HG03575 (cell line): Measurements from ENCODE around the gene SLCO2A1.

Source experiments
- ATAC-seq: cut with Tn5 transposase; IDR thresholded peaks from one replicate; pipeline ENCODE4 v1.9.1; 2021; ENCODE audit not compliant: unreplicated experiment, insufficient number of reproducible peaks, low FRiP score; ENCODE audit errors: extremely low read depth

The SLCO2A1 gene

DNA sequence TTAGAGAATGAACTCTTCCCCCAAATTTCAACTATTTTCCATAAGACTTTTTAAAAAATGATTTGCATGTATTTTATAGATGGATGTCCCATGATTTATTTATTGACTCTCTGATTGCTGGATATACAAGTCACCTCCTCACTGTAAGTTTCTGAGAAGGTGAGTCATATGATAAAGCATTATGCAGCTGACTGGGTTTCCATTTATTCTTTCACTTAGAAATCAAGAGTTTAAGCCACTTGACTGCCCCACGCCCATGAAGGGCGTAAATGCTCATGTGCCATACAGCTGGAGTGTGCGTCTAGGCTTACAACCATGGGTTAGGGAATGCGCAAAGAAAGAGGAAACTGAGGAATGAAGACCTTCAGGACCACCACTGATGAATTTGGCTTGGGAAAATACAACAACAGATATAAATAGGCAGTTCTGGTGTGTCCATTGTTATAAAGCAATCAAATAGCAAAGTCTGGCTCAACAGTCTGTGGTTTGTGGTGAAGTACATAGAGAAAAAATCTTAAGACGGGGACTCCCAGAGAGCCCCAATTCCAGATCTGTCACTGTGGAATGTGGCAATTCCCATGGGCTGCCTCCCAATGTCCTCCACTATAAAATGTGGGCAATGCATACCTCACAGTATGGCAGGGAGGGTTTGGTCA is 20.3 kb downstream of the SLCO2A1 start:
- ATAC-seq, result no peak

DNA sequence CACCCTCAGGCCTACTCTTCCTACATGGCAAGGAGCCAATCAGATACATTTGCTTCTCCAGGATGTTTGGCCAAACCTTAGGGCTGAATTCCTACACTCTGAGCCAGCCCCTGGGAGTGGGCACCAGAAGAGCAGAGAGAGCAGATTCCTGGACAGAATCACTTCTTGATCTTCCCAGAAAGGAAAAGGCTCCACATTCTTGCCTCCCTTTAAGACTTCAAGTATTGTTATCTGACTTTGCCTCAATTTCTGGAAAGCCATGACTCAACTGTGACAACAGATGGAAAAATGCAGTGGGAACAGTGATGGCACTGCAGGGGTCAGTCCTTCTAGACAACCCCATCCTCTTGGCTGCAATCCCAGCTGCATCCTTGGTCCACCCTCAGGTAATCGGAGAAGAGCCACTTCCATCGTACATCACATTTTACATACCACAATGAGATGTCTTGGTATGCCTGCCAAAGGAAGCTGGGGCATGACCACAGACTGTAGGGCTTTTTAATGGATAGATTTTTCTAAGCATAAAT is 21.0 kb downstream of the SLCO2A1 start:
- no peak for ATAC-seq

DNA sequence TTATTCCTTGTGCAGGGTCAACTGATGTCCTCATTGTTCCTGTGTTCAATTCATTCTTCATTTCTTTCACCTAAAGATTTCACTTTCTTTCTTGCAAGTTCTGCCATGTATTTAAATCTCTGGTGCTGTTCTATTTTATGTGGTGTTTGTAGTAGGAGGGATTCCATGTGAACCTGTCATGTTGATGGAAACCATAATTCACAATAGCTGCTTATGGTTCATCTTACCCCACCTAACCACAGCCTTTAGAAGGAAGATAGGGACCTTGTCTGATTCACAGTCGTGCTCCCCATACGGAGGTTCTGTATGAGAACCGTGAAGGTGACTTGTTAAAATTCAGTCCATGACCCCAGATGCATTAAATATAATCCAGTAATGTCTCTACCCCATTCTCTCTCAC is 21.9 kb downstream of the SLCO2A1 start:
- ATAC-seq, result no peak

DNA sequence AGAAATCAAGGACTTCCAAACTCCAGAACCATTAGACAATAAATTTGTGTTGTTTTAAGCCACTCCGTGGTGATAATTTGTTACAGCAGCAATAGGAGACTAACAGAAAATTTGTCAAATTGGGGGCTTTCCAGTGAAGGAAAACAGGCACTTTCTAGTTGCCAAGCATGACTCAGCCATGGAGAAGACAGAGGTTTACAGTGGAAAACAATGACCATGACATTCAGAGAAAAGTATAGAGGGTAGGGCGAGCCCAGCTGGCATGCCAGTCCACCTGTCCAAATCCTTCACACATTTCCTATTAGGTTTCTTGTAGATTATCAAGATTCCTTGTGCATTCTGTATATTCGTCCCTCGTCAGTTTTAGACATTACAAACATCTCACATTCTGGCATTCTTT is 24.9 kb downstream of the SLCO2A1 start:
- ATAC-seq, result no peak

DNA sequence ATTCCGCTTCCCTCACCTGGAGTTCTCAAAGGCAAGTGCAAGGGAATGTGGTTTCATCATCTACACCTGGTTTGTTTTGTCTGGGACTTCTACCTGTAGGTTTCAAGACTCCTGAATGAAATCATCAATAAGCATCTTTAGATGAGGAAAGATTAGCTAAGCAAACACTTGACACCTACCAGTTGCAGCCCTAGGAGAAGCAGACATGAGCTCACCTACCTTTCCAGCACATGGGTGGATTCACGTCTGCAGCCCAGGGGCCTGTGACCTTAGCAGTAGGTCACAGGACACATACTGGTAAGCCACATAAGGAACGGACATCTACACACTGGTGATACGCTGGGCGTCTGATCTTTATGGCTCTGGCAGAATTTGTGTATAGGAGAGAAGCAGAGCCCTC is 26.7 kb downstream of the SLCO2A1 start:
- no peak for ATAC-seq

DNA sequence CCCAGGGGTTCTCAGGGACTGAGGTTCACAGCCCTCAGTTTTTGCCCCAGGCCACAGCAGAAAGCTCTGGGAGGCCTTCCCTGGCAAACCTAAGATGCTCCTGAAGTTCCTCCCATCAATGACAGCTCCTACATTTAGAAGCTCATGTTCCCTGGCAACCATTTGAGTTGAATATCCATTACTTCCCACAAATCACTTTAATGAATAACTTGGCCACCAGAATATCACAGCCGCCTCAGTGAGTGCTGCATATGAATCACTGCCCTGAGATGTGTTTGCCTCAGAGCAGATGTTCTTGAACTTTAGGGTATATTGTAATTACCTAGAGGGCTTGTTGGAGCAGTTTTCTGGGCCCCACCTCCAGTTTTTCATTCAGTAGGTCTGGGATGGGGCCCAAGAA is 27.4 kb downstream of the SLCO2A1 start:
- no peak for ATAC-seq

DNA sequence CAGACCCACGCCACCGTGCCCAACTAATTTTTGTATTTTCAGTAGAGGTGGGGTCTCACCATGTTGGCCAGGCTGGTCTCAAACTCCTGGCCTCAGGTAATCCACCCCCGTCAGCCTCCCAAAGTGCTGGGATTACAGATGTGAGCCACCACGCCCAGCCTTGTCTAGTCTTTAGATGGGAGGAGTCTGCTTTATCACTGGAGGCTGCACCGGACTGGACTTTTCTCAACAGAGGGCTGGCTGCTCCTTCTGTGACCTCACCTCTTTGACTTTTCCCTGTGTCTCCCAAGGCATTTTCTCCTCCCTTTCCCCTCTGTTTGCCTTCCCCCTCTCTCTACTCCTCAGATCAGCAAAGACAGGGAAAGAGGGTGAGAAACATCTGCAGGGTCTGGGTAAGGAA is 28.5 kb downstream of the SLCO2A1 start:
- ATAC-seq, result no peak

DNA sequence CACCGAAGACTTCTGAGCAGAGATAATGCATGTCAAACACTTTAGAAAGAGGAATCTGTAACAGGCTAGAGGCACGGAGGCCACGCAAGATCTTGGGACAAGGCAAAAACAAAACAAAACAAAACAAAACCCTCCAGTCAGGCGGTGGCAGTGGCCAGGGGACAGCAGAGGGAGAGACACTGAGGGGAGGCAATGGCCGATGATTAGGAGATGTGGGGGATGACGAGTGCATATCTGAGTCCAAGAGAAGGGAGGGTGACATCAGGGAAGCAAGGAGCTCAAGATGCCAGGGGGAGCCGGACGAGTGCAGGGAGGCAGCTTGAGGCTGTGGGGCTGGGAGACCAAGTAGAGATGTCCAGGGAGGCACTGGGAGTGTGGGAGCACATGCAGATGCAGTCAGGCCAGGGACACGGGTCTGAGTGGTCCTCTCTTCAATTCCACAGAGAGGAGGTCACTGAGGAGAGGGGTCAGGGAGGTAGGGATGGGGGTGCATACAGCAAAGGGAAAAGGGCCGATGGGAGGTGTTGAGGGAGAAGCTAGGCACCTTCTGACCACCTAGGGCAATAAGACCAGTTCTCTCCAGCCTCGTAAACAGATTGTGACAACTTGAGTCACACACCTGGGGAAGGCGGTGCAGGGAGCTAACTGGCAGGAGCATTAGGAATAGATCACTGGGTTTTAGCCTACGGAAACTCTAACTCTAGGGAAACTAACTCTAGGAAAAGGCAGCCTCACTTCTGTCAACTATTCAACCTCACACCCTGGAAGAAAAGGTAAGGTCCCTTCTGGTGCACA is 29.6 kb downstream of the SLCO2A1 start:
- no peak for ATAC-seq

DNA sequence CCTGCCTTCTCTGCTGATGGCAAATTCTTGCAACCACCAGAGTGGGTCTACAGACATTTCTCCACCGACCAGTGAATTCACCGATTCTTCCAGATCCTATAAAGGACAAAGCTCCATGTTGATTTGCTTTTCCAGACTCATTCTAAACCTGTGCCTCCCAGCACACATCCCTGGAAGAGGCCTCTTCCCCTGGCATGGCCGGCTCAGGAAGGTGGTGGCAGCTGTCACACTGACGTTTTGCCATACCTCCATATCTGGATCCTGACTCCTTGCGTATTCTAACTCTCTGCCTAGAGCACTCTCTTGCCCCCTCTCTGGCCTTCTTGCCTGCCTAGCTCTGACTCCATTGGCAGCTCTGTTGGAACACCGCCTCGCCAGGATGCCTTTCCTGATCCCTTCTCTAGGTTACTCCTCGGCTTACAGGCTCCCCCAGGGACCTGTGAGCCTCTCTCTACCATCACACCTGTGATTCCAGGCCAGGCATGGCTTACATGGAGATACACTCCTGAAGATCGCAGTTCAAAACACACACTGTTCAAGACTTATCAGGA is 31.0 kb downstream of the SLCO2A1 start:
- no peak for ATAC-seq

DNA sequence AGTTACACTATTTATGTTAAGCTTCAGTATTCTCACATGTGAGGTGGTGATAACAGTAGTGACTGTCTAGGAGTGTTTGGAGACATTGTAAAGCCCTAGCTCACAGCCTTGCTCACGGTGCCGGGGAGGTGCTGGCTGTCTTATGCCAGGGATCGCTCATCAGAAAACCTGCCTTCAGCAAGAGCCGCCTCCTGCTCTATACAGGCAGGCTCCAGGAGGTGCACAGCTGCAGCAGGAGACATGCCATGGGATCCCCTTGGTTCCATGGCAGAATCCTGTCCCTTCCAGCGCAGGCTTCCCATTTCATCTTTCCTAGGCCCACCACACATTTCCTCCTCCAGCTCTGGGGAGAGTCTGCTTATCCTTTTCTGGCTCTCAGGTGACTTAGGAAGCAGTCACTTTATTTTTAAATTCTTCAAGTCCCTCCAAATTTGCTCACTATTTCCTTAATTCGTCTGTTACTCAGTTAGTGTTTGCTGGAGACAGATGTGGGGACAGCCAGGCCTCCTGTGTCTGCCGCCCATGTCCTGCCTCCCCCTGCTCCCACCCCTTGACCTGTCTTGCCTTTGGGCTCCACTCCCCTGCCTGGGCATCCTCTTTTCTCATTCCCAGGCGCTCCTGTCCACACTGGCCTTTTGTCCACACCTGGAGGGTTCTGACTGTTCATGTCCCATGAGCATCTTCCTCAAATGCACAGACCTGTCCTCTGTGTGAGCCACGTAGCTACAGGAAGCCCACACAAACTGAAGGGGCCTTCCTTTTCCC is 31.7 kb downstream of the SLCO2A1 start:
- ATAC-seq, result no peak

DNA sequence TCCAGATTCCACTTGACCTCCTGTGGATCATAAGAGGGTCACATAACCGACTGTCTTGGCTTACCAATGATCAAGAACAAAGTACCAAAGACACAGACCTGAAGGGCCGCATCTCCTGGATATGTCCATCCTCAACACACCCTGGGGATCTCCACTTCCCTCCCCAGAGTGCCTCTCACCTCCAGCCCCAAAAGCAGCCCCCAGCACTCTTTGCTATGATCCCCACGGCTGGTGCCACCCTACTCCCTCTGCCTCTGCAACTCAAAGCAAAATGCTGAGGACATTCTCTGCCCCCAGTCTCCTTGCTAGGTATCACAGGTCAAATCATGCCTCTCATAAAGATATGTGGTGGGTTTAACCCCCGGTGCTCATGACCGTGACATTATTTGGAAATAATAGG is 32.7 kb downstream of the SLCO2A1 start:
- ATAC-seq, result no peak

DNA sequence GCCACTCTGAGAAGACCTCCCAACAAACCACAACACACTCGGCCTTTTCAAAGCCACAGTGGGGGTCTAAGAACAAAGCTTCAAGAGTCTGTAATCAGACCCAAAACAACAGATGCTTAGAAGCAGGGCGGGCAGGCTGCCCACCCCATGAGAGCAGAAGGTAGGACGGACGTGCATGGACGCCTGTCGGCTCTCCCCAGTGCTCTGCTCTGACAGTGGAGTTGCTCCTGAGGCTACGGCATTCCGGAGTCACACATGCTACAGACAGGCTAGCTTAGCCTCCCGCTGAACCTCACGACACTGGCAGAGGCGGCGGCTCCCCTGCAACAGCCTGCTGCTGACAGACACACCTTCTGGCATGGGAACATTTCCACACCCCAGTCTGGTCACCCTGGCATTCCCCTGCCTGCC is 33.5 kb downstream of the SLCO2A1 start:
- no peak for ATAC-seq

DNA sequence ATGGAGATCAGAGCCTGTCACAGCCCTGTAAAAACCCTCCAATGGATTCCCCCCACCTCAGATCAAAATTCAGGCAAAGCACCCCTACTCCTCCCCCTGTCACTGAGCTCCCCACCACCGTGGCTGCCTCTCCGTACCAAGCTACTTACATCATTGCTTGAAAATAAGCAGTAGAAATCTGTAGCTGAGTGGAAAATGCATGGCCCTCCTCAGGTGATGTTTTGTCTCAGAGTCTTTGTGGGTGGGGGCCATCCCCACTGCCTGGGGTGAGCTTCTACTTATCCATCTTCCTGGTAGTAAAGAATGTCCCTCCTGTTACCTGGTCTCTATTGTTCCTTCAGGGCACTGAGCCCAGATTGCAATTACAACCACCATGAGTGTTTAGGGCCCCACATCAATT is 34.5 kb downstream of the SLCO2A1 start:
- ATAC-seq, result no peak

DNA sequence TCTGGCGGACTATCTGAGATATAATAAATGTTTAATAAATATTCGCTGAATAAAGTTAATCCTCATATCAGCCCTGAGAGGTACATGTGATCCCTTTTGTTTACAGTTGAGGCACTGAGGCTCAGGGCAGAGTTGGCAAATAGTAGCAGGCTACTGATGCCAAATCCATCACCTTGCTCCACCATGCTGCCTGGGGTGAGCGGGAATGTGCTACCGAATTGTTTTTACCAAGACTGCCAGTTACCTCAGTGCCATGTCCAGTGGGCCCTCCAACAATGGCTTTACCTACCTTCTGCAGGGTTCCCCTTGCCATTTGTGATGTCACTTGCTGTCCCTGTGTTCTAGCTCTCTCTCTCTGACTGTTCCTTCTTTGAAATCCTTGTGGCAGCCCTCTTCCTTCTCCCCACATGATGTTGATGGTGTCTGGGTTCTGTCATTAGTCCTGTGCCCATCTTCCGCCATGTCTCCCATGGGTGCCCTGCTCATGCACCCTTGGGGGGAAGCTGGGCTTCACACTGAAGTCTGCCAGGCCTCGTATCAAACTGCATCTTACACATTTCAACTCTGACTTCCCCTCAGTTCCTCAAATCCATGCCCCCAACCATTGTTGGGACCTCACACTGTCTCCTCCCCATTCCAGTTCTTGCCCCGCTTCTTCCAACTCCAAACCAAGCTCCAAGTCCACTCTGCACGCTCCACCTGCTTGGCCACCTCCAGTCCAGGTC is 35.4 kb downstream of the SLCO2A1 start:
- ATAC-seq, result no peak

DNA sequence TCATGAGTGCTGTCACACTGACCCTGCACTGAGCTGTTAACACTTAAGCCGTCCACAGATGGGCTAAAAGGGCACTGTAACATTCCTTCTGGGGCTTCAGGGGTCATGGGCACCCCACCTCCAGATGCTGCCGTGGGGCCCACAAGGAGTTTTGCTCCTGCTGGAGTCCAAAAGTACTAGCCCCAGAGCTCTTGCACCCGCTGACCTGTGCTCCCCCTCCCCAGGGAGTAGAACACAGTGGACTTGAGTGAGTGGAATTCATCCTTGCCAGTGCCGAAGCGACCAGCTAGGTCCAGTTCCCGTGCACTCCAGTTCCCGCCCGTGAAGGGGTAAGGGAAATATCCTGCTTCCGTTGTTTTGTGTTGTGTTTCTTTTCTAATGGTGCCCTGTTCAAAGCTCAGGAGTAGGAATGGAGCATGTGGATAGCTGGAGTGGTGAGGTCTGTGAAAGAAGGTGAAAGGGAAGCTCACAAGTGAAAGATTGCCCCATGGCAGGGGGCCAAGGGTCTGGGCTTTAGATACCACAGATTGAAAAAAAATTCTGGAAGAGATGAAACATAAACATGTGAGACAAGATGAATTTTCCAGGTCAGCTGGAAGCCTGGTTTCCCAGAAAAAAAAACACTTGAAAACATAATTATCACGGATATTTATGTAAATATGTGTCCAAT is 36.6 kb downstream of the SLCO2A1 start:
- ATAC-seq, result no peak

DNA sequence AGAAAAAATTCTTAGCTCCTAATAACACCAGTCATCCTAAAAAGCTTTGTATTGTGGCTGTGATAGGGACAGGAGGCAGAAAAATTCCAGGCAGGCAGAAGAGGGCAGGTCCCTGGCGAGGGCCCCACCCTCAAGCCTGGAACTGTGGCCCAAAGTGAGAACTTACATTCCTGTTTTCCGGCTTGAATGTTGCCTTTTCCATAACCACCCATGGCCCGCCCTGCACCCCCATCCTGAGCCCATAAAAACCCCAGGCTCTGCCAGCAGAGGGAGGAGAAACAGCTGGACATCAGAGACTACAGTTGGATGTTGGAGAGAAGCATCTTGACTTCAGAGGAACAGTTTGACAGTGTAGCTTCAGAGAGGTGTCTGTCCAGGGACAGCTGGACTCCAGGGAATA is 37.3 kb downstream of the SLCO2A1 start:
- ATAC-seq, result no peak

DNA sequence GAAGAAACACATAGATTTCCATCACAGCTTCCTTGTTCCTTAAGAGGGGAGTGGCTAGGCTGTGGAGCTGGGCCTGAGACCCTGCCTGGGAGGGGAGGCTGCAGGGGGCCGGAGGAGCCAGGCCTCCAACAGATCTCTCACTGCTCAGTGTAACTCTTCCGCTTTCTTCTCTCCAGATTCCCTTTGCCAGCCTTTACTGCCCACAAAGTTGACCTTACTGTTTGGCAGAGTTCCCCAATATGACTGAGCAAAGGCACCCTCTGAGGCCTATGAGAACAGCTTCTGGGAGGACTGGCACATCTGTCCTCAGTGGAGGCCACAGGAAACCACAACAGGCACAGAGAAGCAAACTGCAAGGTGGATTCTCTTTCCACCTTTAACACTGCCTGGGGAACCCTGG is 38.1 kb downstream of the SLCO2A1 start:
- ATAC-seq, result no peak

DNA sequence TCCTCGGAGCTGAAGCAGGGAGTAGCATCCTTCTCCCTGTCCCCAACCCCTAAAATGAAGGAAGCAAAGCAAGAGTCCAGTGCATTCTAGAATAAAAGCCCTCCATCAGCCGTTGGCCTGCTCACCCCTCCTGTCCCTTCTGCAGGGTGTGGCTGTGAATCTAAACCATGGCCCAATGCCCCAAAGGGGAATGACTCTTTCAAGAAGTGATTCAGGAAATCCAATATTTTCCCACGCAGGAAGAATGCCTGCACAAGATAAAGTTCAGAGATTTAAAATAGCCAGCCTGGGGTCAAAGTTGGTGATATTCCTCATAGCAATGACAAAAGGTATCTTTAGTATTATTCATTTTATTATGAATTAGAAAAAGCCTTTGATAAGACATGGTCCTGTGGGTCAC is 38.5 kb downstream of the SLCO2A1 start:
- no peak for ATAC-seq
